OCI-LY1 (cell line): Measurements from ENCODE around the gene NADK.

ENCODE experiments used
- EZH2 ChIP-seq: fragments of 200-600 bp; sonication (generic), shearing (Covaris generic); IDR thresholded peaks from 2 replicates; pipeline ENCODE4 v1.8.0; 2017; ENCODE audit warnings: borderline replicate concordance, mixed run types, mild to moderate bottlenecking, antibody characterized with exemption, low read length, moderate library complexity, mixed read lengths
- TF ChIP-seq, protein P1 (sequence below): fragments of 200-600 bp; sonication (generic), shearing (Covaris generic); IDR thresholded peaks from 2 replicates; pipeline ENCODE4 v1.5.1; 2017; ENCODE audit warnings: mild to moderate bottlenecking, antibody characterized with exemption, low read length, moderate library complexity, mixed read lengths

DNA sequence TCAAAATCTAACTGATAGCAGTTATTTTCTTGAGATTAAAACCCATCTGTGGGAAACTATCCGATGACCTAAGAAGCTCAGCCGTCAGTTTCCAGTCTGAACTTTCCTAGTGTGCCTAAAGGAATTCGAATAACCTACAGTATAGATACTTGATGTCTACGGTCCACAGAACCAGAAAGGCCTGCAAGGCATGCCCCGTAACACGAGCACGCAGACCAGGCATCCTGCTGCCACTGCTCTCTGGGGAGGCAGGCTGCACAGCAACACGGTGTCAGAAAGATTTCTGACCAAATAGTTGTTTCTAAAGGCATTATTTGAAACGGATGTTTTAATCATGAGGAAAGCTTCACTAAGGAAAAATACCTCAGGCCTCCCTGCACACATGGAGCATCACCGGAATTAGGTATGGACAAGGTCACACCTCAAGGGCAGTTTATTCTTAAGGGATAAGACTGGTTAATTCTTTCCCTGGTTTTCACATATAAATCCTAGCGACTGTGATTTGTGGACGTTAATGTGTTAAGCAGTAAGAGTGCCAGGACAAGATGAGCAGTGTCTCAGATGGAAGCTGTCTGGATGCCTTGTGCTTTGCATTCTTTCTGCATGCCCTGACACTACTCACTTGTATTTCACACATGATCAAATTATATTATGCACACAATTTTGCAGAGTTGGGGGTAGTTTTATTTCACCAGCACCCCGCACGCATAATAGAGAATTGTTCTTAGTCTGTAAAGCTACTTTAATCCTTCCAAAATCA lies 49.0 kb upstream of the NADK start:
- TF ChIP-seq, protein P1, sequence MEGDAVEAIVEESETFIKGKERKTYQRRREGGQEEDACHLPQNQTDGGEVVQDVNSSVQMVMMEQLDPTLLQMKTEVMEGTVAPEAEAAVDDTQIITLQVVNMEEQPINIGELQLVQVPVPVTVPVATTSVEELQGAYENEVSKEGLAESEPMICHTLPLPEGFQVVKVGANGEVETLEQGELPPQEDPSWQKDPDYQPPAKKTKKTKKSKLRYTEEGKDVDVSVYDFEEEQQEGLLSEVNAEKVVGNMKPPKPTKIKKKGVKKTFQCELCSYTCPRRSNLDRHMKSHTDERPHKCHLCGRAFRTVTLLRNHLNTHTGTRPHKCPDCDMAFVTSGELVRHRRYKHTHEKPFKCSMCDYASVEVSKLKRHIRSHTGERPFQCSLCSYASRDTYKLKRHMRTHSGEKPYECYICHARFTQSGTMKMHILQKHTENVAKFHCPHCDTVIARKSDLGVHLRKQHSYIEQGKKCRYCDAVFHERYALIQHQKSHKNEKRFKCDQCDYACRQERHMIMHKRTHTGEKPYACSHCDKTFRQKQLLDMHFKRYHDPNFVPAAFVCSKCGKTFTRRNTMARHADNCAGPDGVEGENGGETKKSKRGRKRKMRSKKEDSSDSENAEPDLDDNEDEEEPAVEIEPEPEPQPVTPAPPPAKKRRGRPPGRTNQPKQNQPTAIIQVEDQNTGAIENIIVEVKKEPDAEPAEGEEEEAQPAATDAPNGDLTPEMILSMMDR: no peak
- TF ChIP-seq EZH2: no peak
